Transverse colon (tissue), 4 donors: ENCODE data around the gene FGGY. TPM values are rescaled to one million over a fixed set of nuclear protein-coding genes. Genes with fewer than 3 reads are reported as not detected.

Experiments
- DNase-seq: peaks from one replicate; pipeline ENCODE4 v3.0.0-alpha.2; 2019
- H3K27ac ChIP-seq, 4 donors: fragments of 200-600 bp; sonication (generic); 2 replicates each; pipeline ENCODE4 v1.5.1; 2016 to 2018; ENCODE audit warnings: inconsistent platforms in 4 of 4
- H3K27me3 ChIP-seq: fragments of 200-600 bp; sonication (generic); 2 replicates; pipeline ENCODE4 v1.5.1; 2017; ENCODE audit warnings: inconsistent platforms
- H3K36me3 ChIP-seq, 4 donors: fragments of 200-600 bp; sonication (generic); 2 replicates each; pipeline ENCODE4 v1.5.1; 2017 to 2019; ENCODE audit warnings: inconsistent platforms in 4 of 4
- H3K4me1 ChIP-seq, 4 donors: fragments of 200-600 bp; sonication (generic); 2 replicates each; pipeline ENCODE4 v1.5.1; 2017 to 2020; ENCODE audit warnings: inconsistent platforms in 4 of 4
- H3K4me3 ChIP-seq, 4 donors: fragments of 200-600 bp; sonication (generic); 1 replicate in 1 of 4; 2 replicates in 3 of 4; pipeline versions ENCODE4 v1.5.1 to v1.6.1; 2017 to 2019; ENCODE audit warnings: inconsistent platforms in 4 of 4
- H3K9me3 ChIP-seq, 2 donors: fragments of 200-600 bp; sonication (generic); 2 replicates each; pipeline ENCODE4 v1.5.1; 2017 to 2019; ENCODE audit warnings: inconsistent platforms in 2 of 2
- CTCF ChIP-seq, 5 experiments: fragments of 200-600 bp in 3 of 5; fragments of 450-650 bp in 2 of 5; sonication (generic) in 3 of 5; IDR thresholded peaks; 1 replicate in 2 of 5; 2 replicates in 3 of 5; pipeline ENCODE4 v1.5.1; 2016 to 2017; ENCODE audit warnings: antibody characterized with exemption in 5 of 5, inconsistent platforms in 3 of 5, mild to moderate bottlenecking in 2 of 5, moderate library complexity in 1 of 5
- EP300 ChIP-seq: sonication (generic); formaldehyde crosslinking; IDR thresholded peaks from one replicate; pipeline ENCODE4 v1.6.1; 2017; ENCODE audit warnings: antibody characterized with exemption, low read depth
- POLR2A ChIP-seq: fragments of 450-650 bp; IDR thresholded peaks from one replicate; pipeline ENCODE4 v1.6.1; 2016; ENCODE audit warnings: antibody characterized with exemption, mild to moderate bottlenecking, moderate library complexity
- POLR2AphosphoS5 ChIP-seq, 3 donors: sonication (generic); formaldehyde crosslinking; IDR thresholded peaks; one replicate each; pipeline ENCODE4 v1.6.1; 2016; ENCODE audit warnings: antibody characterized with exemption in 3 of 3
- WGBS, 2 donors: methylation state at CpG; one replicate each; pipeline ENCODE4 v1.1.5; 2018; ENCODE audit warnings: low coverage in 1 of 2; 5-methylcytosine and 5-hydroxymethylcytosine counted together
- in situ Hi-C, 4 donors: fragments of 200-750 bp; cut with MboI; loops; one replicate each; pipeline versions ENCODE4 v1.15.0 to v1.15.1; 2017; ENCODE audit warnings: low sequenced_read_pairs in 3 of 4, low pct_ligation_motif_present in 1 of 4, low pct_unique_long_range_greater_than_20kb in 1 of 4
- intact Hi-C: fragments of 100-400 bp; cut with DNase I; formaldehyde crosslinking; loops from one replicate; pipeline ENCODE4 v1.15.1; 2023; ENCODE audit warnings: low total_unique reads
- total RNA-seq, 4 donors: library from RNA; depleted of rRNA; stranded (reverse); fragments of >200 nt; gene quantifications; one replicate each; pipeline ENCODE4 v1.1.0, GENCODE V29; 2016

Gene FGGY
- total RNA-seq, 4 donors from 2014 or later, result 18.2 to 97.7 (median 27.1) TPM

DNA sequence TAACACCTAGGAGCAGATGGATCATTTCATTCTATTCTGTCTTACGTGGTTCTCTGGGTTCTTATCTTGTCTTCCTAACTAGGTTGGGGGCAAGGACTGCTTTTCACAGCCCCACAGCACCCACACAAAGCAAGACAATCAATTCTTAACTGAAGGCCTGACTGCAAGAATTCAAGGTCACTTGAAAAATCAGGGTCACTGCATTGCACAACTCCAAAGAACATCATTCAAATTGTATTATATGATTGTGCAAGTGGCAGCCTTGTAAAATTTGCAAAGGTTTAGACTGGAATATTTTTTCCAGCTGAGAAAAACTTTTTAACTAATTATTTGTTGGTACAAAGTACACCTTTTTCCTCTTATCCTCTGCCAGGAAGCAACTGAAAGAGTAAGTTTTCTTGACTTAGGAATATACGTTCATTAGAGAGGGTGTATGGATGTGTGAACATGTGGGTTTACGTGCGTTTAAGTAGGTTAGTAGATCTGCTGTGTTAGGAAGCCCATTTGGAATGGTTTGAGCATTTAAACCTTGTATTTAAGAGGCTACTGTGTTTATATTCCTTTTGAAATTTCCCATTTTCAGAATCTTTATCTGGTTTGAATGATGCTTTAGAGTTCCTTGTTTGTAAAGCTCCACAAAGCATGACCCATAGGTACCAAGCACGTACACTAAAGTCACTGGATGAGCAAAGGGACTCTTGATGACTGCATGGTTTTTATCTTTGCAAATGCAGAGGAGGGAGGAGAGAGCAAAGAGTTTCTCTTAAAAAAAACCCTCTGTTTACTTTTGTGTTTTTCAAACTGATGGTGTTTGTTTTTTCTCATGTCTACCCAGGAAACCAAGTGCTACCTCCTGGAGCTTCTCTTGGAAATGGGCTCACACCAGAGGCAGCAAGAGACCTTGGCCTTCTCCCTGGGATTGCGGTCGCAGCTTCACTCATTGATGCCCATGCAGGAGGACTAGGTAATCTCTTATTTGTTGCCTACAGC is 214.9 kb downstream of the FGGY start:
- TF ChIP-seq POLR2AphosphoS5 (IDR thresholded peaks at IDR 0.05) (peak in 2 of 3 donors; percentile 30 to 31), POLR2A (no peak), EP300 (no peak), CTCF (IDR thresholded peaks at IDR 0.05) (no peak)
- no peak for DNase-seq
- WGBS, 2 donors, result 88 to 90% methylated on average over 5 to 7 of the region's 7 CpGs
- no peaks in the 10 kb centered on the region for H3K27me3 ChIP-seq
- H3K4me3 ChIP-seq, result no peak overlapping the region
- intact Hi-C loops (no loop called here), in situ Hi-C loops (no loop called here)
- H3K36me3 ChIP-seq, result no peaks in the 10 kb centered on the region
- peaks cover 0 to 11% (median 3%) of the 10 kb centered on the region in 4 donors for H3K4me1 ChIP-seq
- H3K27ac ChIP-seq, result peak overlapping the region in 3 of 4 donors; percentile 0 to 18 (median 4)
- H3K9me3 ChIP-seq, result no peaks in the 10 kb centered on the region

DNA sequence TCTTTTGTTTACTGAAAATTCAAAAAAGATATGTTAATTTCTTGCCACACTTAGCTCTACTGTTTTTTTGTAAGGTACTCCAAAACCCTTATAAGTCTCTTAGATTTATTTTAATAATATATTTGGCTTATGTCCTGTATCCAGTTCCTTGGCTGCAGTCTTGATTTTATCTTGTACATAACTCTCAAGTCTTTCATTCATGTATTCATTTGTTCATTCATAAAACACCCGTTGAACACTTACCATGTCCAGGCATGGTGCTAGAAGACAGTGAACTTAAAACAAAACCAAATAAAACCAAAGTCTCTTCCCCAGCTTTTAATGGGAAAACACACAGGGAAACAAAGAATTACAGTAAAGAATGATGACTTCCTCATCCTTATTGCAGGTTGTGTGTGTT is 215.8 kb downstream of the FGGY start:
- 28 to 36% methylated on average over 1 of the region's 1 CpG for WGBS, 2 donors
- no peak for TF ChIP-seq CTCF (IDR thresholded peaks at IDR 0.05)
- Histone ChIP-seq H3K4me3 (no peak overlapping the region), H3K4me1 (peaks cover 0 to 7% (median 3%) of the 10 kb centered on the region in 4 donors), H3K36me3 (no peaks in the 10 kb centered on the region), H3K27ac (no peak overlapping the region), H3K27me3 (no peaks in the 10 kb centered on the region), H3K9me3 (no peaks in the 10 kb centered on the region)
- intact Hi-C loops, result no loop called here
- in situ Hi-C loops, result no loop called here
- no peak for DNase-seq

- WGBS, 2 donors, result 80 to 94% methylated on average over 2 to 11 of the region's 11 CpGs
Measured at GRCh38 chr1:59514061-59514909, 217.4 kb downstream of the FGGY start.

More at GRCh38 chr1:59514061-59514909, 217.4 kb downstream of the FGGY start:
- no peaks in the 10 kb centered on the region for H3K27me3 ChIP-seq
- no peak for DNase-seq
- H3K4me3 ChIP-seq, result no peak overlapping the region
- TF ChIP-seq CTCF (IDR thresholded peaks at IDR 0.05) (no peak), EP300 (no peak), POLR2A (no peak), POLR2AphosphoS5 (IDR thresholded peaks at IDR 0.05) (no peak)
- H3K27ac ChIP-seq, result no peak overlapping the region
- H3K36me3 ChIP-seq, result no peaks in the 10 kb centered on the region
- in situ Hi-C loops, result no loop called here
- H3K4me1 ChIP-seq, result peaks cover 0 to 6% (median 0%) of the 10 kb centered on the region in 4 donors
- H3K9me3 ChIP-seq, result no peaks in the 10 kb centered on the region
- intact Hi-C loops, result no loop called here
